ENCODE data around the gene JCAD.

JCAD gene

DNA sequence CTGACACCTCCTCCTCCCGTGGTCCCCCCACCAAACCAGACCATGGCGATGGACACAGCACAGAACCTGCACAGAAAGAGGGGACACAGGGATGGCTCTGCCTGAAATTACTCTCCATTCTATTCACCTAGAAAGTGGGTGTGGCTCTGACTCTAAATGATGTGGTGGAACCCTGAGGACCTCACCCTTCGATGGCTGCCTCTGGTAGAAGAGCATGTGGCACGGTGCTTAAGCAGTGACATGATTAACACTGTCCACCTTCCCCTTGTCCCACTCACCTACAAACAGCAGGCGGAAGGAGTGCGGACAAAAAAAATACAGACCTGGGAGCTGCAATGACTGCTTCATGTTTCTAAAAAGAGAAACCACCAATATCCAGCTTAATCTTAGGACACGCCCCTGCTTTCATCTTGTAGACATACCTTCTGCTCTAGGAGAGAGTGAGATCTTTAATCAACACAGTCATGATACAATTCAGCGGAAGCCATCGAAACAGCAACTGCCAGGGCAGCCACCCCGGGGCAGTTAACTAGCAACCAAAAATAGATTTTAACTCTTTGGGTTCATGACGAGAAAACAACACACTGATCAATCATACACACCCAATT lies 11.4 kb downstream of the JCAD start:
- DNase-seq (ENCODE audit: low read depth in 1 of 2, low spot score in 1 of 2) = no peak

DNA sequence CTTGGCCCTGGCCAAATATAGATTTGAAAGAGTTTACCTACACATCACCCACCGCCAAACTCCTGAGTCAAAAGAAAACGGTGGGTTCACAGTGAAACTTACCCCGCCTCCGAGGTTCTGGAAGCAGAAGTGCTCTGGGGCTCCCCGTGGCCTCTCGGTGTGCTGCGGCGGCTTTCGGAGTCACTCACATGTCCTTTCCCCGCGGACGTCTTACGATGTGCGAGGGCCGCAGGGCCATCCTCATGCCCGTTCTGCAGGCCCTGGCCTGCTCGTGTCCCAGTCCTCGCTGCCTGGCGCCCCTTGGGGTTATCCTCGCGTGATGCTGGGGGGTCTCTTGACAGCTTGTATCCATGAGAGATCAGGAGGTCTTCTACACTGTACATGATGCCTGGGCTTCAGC lies 12.0 kb downstream of the JCAD start:
- no peak for DNase-seq (ENCODE audit: low read depth in 1 of 2, low spot score in 1 of 2)

DNA sequence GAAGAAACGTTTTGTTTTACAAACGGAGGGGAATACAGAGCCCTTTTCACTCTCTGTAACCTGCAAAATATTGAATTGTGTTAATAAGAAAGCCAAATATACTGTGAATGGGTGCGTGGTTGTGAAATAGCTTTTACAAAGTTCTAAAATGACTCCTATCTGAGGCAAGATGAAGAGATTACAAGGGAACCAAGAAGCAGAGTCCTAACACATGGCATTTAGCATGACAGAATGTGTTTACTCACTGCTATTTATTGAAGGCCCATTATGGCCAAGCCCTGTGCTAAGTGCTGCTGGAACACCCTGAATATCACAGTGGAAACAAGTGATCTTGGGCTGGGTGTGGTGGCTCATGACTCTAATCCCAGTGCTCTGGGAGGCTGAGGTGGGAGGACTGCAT lies 12.9 kb downstream of the JCAD start:
- DNase-seq (ENCODE audit: low read depth in 1 of 2, low spot score in 1 of 2) = no peak

DNA sequence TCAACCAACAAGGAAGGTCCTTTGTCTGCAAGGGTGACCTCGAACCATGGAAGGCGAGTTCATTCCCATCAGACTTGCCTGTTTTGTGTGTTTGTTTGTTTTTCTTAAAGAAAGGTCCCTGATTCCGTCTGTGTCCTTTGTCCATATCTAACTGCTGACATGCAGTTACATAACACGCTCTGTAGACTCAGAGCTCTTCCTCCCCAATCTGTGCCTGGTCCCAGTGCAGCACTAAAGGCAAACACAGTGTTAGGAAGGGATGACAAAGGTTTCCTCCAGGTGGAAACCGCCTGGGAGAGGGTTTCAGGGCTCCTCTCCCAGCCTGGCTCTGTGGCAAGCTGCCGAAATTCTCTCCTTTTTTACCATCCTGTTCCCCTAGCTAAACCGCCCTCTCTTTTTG lies 13.4 kb downstream of the JCAD start:
- DNase-seq (ENCODE audit: low read depth in 1 of 2, low spot score in 1 of 2) = no peak

DNA sequence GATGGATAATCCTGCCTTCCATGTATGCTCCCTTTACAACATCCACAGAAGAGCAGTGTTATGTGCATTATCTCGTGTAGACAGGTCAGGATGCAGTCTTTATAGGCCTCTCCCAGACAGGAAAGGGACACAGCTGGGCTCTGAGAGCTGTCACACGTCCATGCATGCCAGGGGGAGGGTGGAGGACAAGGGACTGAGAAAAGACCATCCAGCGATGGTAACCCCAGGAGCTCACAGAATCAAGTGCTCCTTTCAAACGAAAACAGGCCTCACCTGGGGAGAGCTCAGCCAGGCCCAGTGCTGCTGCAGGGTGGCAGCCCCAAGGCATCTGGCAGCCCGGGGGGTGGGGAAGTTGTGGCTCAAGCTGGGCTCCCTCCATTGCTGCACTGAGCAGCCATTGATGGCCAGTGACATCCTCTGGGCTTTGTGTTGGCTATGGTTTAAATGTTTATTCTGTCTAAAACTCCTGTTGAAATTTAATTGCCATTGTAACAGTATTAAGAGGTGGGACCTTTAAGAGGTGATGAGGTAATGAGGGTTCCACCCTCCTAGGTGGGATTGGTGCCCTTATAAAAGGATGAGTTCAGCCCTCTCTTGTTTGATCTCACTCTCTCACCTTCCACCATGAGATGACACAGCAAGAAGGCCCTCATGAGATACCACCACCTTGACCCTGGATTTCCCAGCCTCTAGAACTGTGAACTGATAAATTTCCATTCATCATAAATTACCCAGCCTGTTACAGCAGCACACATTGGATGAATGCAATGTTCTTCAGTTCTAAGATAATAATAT lies 15.7 kb downstream of the JCAD start:
- DNase-seq (ENCODE audit: low read depth in 1 of 2, low spot score in 1 of 2) = no peak

DNA sequence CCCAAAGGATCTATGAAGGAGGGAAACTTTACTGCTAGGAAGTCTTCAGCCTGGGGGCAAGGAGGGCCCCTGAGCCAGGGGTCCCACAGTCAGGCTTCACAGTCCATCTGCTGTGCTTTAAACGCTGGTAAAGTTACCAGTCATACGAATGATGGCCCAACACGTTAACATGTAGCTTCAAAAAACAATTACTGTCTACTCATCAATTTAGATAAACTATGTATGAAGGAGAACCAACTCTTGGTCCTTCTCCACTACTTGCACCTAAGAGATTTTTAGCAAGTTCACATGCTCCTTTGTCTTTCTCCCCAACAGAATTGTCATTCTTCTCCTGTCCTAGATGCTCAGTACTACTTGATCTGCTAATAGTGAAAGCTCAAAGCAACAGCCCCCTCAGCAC lies 16.6 kb downstream of the JCAD start:
- no peak for DNase-seq (ENCODE audit: low read depth in 1 of 2, low spot score in 1 of 2)

DNA sequence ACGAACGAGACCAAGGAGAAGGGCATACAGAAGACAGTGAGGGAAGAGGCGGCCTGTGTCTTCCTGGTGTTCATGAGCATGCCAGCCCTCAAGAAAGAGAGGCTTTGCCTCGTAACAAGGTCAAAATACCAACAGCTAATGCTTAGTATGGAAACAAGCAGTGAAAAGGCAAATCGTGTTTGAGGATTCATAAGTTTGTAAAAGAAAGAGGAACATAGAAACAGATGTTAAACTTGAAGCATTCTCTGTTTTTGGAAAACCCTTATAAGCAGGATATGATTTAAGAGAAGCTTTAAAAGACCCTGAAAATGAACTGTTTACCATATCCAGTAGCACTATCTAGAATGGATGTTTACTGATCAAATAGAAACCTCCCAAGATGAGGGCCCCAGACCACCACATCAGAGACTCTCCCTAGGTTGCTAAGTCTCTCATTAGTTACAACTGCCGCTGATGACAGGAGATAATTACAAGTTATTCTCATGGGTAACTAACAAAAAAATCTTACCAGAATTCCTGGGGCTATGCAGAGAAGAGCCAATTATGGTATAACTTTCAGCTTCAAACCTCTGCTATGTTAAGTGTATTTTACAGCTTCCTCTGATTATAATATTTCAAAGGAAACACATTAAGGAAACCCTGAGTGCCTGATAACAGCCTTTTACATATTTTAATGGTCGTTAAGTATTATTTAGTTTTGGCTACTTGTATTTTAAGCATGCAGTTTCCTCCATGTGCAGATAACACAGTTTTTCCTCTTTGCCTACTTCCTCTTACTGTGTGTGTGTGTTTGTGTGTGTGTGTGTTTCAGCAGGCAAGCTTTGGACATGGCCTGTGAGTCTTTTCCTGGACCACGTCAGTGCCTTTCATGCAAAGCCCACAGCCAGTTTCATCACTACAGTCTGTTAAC lies 17.9 kb downstream of the JCAD start:
- DNase-seq (ENCODE audit: low read depth in 1 of 2, low spot score in 1 of 2) = no peak

DNA sequence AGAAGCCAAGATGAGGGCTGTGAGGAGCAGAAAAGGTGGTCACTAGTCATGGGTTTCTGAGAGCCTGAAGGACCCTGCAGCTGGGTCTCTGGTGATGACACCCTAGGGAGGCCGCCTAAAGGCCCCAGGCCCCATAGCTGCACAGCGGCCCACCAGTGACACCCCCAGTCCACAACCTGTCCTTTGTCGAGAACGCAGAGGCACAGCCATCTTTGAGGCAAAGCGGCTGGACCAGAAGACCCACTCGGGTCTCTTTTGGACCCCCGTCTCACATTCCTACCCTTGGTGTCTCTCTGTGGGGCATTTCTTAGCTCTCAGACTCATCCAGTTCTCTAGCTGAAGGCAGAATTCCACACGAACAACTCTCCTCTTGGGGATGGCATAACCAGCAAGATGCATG lies 18.8 kb downstream of the JCAD start:
- no peak for DNase-seq (ENCODE audit: low read depth in 1 of 2, low spot score in 1 of 2)

DNA sequence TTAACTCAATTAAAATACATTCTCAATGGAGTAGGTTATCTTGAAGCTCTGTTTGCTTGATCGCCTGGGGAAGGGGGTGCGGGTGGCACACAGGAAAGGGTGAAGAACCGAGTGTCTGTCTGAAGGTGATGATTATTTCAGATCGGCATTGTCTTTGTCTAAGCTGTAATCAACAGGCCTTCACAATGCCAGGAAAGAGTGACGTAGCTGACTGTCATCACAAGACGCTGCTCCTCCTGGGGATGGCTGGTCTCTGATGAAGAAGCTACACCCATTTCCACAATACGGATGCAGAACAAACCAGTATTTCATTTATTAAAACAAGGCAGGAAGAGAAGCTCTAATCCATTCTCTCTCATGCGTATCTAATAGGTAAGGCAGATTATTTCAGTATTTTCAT lies 19.4 kb downstream of the JCAD start:
- DNase-seq (ENCODE audit: low read depth in 1 of 2, low spot score in 1 of 2) = no peak

DNA sequence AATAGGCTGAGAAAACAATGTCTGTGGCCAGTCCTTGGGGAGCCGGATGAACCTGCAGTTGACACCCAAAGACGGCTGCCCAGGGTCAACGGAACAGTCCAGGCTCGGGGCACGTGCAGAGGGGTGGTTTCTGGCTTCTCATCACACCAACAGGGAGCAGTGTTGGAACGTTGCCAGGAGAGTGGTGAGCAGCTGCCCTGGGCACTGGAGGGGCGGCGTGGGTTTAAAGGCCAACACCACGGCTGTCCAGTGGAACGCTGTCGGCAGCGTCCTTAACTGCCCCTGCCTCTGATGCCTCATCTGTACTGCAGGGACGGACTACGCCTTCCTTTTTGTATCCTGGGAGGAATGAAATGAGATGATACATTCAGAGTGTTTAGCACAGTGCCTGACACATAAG lies 19.8 kb downstream of the JCAD start:
- DNase-seq (ENCODE audit: low read depth in 1 of 2, low spot score in 1 of 2) = no peak

DNA sequence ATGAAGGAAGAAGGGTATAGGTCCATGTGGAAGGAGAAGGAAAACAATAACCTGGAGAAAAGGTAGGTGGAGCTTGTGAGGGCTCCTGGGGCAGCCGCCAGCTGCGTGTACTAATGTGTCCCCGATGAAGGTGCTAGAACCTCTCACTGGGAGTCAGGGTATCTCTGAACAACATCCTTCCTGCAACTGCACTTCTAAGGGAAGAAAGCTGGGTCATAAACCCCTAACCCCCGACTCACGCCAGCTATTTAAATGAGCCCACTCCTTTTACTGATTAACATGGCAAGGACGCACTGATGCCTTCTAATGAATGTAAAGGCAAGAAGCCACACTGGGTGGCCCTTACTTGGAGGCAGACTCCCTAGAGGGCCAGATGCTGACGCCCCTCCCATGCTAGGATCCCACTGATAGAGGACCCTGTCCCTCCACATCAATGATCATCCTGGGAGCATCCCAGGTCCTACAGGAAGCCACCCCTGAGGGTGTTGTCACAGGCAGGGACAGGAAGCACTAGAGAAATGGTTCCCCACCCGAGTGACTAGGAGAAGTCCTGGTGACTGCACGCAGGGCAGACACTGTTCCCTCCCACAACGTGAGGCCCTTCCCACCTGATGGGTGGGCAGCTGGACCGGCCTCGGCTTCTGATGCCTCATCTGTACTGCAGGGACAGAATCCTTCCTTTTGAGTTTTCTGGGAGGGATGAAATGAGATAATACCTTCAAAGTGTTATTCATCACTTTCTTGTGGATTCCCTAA lies 20.4 kb downstream of the JCAD start:
- no peak for DNase-seq (ENCODE audit: low read depth in 1 of 2, low spot score in 1 of 2)

DNA sequence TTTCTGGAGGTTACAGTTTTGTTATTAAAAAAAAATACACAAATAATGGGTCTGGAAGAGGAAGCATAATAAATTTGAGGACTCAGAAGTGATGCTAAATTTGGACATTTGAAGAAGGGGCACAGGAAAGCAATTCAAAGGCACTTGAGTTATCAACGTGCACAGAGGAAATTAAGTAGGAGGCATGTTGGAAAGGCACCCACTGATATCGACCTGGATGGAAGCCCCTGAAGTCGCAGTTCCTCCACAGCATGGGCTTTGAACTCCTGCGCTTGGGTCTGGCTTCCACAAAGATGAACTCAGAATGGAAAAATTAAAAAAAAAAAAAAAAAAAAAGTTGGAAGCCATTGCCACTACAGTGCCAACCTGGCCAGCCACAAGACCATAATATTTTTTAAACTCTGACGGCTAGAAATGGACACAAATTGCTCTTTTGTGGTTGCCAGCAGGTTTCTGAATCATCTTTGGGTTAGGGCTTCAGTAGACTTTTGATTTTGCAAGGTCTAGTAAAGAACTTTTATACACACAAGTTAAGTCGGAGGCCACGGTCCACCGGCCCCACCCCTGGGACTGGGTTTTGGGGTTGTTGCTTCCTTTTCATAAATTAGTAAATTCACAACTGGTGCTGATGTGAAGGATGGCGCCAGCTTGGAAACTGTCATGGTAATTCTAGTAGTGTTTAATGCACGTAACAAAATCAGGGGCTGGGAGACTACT lies 21.6 kb downstream of the JCAD start:
- DNase-seq (ENCODE audit: low read depth in 1 of 2, low spot score in 1 of 2) = no peak

DNA sequence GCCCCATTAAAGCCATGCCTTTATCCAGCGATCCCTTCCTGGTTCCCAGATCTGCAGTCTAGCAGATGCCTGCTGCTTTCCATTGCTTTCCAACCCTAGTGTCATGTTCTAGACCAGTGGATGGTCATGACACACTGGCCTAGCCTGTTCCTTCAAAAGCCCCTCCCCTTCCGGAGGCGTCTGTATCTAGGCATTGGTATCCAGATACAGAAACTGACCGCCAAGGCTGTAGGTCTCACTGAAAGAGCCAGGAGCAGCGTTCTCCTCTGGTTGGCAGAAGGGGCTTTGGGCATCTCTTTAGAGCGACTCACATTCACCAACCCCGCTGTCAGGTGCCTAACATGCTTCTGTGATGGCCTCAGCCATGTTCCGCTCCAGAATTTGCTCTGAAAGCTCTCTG lies 22.6 kb downstream of the JCAD start:
- DNase-seq (ENCODE audit: low read depth in 1 of 2, low spot score in 1 of 2) = no peak

DNA sequence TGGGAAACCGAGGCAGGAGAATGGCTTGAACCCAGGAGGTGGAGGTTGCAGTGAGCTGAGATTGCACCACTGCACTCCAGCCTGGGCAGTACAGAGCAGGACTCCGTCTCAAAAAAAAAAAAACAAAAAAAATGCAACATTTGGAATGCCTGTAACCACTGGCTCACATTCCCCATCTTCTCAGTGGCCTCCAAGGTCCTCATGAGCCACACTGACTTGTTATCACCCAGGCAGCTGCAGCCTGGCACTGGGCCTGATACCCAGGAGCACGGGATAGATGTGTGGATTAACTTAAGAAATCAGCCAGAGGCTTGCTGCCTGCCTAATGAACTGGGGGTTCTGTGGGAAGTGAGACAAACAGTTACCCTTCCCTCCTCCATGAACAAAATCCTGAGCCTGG lies 23.0 kb downstream of the JCAD start:
- DNase-seq (ENCODE audit: low read depth in 1 of 2, low spot score in 1 of 2) = no peak

DNA sequence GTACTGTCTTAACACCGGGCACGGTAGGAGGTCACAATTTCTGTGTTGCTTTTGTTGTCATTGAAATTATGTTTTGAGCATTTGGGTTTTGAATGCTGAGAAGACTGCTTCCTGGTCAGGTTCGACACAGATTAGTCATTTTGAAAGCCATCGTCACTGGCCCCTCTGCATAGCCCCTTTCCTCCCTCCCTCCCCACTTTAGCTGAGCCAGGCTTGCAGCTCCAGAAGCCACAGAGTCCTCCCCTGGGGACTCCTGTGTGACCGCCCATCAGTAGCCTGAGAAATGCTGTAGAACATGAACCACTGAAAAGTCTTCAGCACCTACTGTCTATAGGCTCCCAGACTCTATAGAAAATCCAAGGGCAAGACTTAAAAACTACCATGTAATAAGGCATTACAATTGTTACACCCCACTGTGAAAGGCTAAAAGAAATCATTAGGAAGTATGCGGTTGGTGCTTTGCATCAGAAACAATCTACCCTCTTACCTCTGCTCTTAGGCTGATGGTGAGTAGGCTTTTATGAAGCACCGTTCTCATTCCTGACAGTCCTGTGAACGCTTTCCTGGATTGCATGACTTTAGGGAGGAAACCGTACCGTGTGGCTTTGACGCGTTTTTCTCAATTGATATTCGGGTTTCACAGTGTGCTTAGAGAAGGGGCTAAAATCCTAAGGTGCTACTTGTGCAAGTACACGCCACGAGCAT lies 24.8 kb downstream of the JCAD start:
- DNase-seq (ENCODE audit: low read depth in 1 of 2, low spot score in 1 of 2) = no peak

DNA sequence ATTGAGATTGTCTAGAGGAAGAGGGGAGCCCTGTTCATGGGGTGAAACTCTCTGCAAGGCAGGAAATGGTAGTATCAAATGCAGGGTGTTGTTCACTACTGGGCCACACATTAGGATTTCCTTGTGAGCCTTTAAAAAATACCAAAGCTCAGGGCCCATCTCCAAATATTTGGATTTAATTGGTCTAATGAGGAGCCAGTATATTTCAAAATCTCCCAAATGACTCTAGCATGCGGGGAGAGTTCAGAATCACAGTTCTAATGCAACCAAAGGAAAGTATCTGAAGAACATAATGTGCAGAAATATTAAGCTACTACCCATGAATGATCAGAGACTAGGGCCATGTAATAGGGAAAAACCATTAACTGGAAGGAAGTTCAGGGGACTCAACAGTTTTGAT lies 27.3 kb downstream of the JCAD start:
- no peak for DNase-seq (ENCODE audit: low read depth in 1 of 2, low spot score in 1 of 2)

DNA sequence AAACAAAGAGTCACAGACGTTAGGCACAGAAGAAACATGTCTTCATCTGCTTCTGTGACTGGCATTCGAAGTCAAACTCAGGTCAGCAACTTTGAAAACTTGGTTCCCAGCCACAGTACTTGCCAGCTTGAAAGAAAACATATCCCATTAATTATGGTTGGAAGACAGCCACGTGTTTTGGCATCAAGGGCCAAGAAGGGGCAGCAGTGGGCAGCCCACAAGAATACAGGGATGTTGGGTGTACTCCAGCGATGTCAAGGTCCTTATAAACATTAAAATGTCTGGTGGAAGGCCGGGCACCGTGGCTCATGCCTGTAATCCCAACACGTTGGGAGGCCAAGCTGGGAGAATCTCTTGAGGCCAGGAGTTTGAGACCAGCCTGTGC lies 29.5 kb downstream of the JCAD start:
- no peak for DNase-seq (ENCODE audit: low read depth in 1 of 2, low spot score in 1 of 2)

DNA sequence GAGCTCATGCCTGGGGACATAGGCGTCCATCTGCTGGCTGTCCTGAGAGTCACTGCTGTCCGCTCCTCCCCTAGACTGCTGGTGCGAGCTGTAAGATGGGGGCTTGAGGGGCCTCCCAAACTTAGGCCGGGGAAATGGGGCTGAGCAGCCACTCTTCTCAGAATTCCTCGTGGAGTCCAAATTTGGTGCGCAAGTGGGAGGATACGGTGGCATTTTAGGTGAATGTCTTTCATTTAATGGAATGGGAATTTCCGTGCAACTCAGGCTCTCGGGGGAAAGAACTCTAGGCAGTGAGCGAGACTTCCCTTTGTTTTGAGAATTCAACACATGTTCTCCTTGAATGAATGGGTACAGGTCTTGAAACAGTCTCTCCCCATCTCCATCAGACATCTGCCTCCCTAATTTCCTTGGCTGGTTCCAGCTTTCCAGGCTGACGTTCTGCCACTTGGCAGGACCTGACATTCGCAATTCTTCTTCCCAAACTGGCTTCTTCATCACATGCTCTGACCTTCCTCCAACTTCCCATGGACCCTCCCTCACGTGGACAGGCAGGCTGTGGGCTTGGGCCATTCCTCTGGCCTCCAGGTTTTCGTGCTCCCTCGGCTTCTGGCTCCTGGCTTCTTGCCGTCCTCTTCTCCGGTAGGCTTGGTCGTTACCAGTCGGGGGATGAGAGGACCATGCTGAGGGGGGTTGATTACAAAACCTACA lies 30.1 kb downstream of the JCAD start:
- DNase-seq (ENCODE audit: low read depth in 1 of 2, low spot score in 1 of 2) = no peak

DNA sequence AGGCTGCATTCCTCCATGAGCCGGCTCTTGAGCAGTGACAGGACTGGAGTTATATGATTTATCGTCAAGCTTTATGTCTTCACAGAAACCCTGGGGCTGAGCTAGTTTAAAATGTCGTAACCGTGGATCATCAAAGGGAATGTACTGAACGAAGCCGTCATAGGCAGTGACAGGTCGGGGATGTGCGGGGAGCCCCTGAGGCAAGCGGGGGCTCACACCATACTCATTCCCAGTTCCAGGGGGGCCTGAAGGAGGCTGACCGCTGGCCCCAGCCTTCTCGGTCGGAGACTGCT lies 30.7 kb downstream of the JCAD start:
- DNase-seq (ENCODE audit: low read depth in 1 of 2, low spot score in 1 of 2) = no peak
